HG03139 (cell line): ENCODE data around the gene INPP5E.

Experiments used
- ATAC-seq: cut with Tn5 transposase; IDR thresholded peaks from one replicate; pipeline ENCODE4 v1.9.1; 2021; ENCODE audit not compliant: unreplicated experiment

Gene INPP5E

GRCh38 chr9:136448655-136449054 lies 9.0 kb upstream of the INPP5E start:
- ATAC-seq = no peak

GRCh38 chr9:136447173-136447778 lies 7.6 kb upstream of the INPP5E start:
- ATAC-seq = no peak

GRCh38 chr9:136445799-136446198 lies 6.2 kb upstream of the INPP5E start:
- no peak for ATAC-seq

- no peak for ATAC-seq
These were observed 4.5 kb upstream of the INPP5E start for GRCh38 chr9:136444102-136444501.

- ATAC-seq = no peak
These were observed 4.0 kb upstream of the INPP5E start for GRCh38 chr9:136443687-136444086.

- no peak for ATAC-seq
These were observed 3.4 kb upstream of the INPP5E start for GRCh38 chr9:136443087-136443486.

- ATAC-seq = no peak
These were observed 2.6 kb upstream of the INPP5E start for GRCh38 chr9:136442265-136442664.

GRCh38 chr9:136441681-136442245 lies 2.1 kb upstream of the INPP5E start:
- no peak for ATAC-seq

GRCh38 chr9:136441191-136441680 lies 1.6 kb upstream of the INPP5E start:
- no peak for ATAC-seq

GRCh38 chr9:136438548-136439480 lies 831 bp downstream of the INPP5E start:
- ATAC-seq = no peak

- ATAC-seq = no peak
These were observed 1.7 kb downstream of the INPP5E start for GRCh38 chr9:136437839-136438547.

- ATAC-seq = no peak
These were observed 2.2 kb downstream of the INPP5E start for GRCh38 chr9:136437430-136437829.

GRCh38 chr9:136436055-136436634 lies 3.5 kb downstream of the INPP5E start:
- no peak for ATAC-seq

GRCh38 chr9:136434580-136435169 lies 5.0 kb downstream of the INPP5E start:
- ATAC-seq = no peak

GRCh38 chr9:136433849-136434579 lies 5.6 kb downstream of the INPP5E start:
- ATAC-seq = no peak

- no peak for ATAC-seq
These were observed 6.5 kb downstream of the INPP5E start for GRCh38 chr9:136433043-136433715.

- no peak for ATAC-seq
These were observed 7.1 kb downstream of the INPP5E start for GRCh38 chr9:136432591-136432990.

- no peak for ATAC-seq
These were observed 7.8 kb downstream of the INPP5E start for GRCh38 chr9:136431782-136432350.
